Glutamatergic neuron (in vitro differentiated cells): ENCODE data around the gene IFI27L1. TPM values are rescaled to one million over a fixed set of nuclear protein-coding genes. Genes with fewer than 3 reads are reported as not detected.

Experiments
- DNase-seq: peaks from one replicate; pipeline ENCODE4 v3.0.0; 2022
- H3K27ac Mint-ChIP-seq: one replicate; pipeline ENCODE4 v1.8.0; 2020; ENCODE audit warnings: mild to moderate bottlenecking, mixed read lengths, inconsistent platforms; ENCODE audit not compliant: unreplicated experiment
- H3K27me3 Mint-ChIP-seq: one replicate; pipeline ENCODE4 v1.8.0; 2020; ENCODE audit warnings: mild to moderate bottlenecking, moderate library complexity, mixed read lengths, inconsistent platforms; ENCODE audit not compliant: unreplicated experiment
- H3K36me3 Mint-ChIP-seq: one replicate; pipeline ENCODE4 v1.8.0; 2020; ENCODE audit warnings: mild to moderate bottlenecking, mixed read lengths, inconsistent platforms; ENCODE audit not compliant: unreplicated experiment
- H3K4me1 Mint-ChIP-seq: one replicate; pipeline ENCODE4 v1.8.0; 2020; ENCODE audit warnings: mild to moderate bottlenecking, low read depth, mixed read lengths, inconsistent platforms; ENCODE audit not compliant: unreplicated experiment
- H3K4me3 Mint-ChIP-seq: one replicate; pipeline ENCODE4 v1.8.0; 2020; ENCODE audit warnings: mild to moderate bottlenecking, mixed read lengths, inconsistent platforms; ENCODE audit not compliant: unreplicated experiment
- H3K9me3 Mint-ChIP-seq: one replicate; pipeline ENCODE4 v1.8.0; 2020; ENCODE audit warnings: mild to moderate bottlenecking, moderate library complexity, mixed read lengths, inconsistent platforms; ENCODE audit not compliant: unreplicated experiment
- total RNA-seq: library from RNA; stranded (reverse); fragmentation: NEBNext Ultra II Directional; extraction: Animal tissue kit (Norgen Biotek cat#: 25700); gene quantifications from one replicate; pipeline ENCODE4 v1.2.1, GENCODE V29; 2021; ENCODE audit not compliant: unreplicated experiment
- TF ChIP-seq, protein P1 (sequence below): fragments of 200-600 bp; sonication (generic); IDR thresholded peaks from one replicate; pipeline ENCODE4 v1.5.0; 2021; ENCODE audit not compliant: partially characterized antibody, unreplicated experiment

Gene IFI27L1
- total RNA-seq, 1 donor from 2014 or later, result 45.7 TPM

DNA sequence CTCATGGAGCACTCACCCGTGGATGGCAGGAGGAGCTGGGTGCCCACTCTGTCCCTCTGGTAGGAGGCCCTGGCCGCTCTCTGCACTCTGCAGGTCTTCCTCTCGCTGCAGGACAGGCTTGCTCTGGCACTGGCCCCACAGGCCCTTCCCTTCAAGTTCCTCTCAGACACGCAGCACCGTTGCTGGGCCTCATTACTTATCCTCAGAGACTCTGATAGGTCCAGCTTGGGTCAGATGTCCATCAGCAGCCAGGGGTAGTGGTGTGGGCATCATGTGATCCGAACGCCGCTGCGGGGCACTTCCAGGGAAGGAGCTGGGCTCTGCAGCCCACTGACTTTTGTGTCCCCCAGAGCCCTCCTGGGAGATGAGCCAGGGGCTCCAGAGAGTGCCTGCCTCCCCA, 43.2 kb upstream of the IFI27L1 start:
- peaks cover 2% of the 10 kb centered on the region for H3K27me3 Mint-ChIP-seq
- H3K27ac Mint-ChIP-seq, result no peak overlapping the region
- H3K36me3 Mint-ChIP-seq, result peaks cover 4% of the 10 kb centered on the region
- no peak overlapping the region for H3K4me3 Mint-ChIP-seq
- TF ChIP-seq, protein P1, sequence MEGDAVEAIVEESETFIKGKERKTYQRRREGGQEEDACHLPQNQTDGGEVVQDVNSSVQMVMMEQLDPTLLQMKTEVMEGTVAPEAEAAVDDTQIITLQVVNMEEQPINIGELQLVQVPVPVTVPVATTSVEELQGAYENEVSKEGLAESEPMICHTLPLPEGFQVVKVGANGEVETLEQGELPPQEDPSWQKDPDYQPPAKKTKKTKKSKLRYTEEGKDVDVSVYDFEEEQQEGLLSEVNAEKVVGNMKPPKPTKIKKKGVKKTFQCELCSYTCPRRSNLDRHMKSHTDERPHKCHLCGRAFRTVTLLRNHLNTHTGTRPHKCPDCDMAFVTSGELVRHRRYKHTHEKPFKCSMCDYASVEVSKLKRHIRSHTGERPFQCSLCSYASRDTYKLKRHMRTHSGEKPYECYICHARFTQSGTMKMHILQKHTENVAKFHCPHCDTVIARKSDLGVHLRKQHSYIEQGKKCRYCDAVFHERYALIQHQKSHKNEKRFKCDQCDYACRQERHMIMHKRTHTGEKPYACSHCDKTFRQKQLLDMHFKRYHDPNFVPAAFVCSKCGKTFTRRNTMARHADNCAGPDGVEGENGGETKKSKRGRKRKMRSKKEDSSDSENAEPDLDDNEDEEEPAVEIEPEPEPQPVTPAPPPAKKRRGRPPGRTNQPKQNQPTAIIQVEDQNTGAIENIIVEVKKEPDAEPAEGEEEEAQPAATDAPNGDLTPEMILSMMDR, result no peak
- DNase-seq, result no peak
- H3K9me3 Mint-ChIP-seq, result peaks cover 3% of the 10 kb centered on the region
- H3K4me1 Mint-ChIP-seq, result peaks cover 6% of the 10 kb centered on the region

DNA sequence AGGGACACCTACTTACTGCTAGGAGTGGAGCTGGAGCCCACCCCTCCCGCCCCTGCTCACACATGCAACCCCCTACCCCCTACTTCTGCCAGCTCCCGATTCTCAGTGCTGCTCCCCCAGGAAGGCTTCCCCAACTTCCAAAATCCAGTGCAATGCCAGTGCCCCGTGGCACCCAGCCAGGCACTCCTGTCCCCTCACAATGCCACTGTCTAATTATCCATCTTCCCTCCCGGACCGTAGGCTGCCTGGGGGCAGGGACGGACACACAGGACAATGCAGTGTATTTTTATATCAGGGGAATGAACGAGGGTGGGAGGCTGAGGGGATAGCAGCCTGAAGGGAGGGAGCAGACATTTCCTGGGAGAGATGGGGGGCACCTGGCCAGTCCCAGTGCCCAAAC, 42.6 kb upstream of the IFI27L1 start:
- TF ChIP-seq, protein P1, result no peak
- DNase-seq, result no peak
- Mint-ChIP-seq H3K36me3 (peaks cover 4% of the 10 kb centered on the region), H3K4me1 (peaks cover 7% of the 10 kb centered on the region), H3K4me3 (no peak overlapping the region), H3K27ac (no peak overlapping the region), H3K27me3 (peaks cover 6% of the 10 kb centered on the region), H3K9me3 (peaks cover 4% of the 10 kb centered on the region)

DNA sequence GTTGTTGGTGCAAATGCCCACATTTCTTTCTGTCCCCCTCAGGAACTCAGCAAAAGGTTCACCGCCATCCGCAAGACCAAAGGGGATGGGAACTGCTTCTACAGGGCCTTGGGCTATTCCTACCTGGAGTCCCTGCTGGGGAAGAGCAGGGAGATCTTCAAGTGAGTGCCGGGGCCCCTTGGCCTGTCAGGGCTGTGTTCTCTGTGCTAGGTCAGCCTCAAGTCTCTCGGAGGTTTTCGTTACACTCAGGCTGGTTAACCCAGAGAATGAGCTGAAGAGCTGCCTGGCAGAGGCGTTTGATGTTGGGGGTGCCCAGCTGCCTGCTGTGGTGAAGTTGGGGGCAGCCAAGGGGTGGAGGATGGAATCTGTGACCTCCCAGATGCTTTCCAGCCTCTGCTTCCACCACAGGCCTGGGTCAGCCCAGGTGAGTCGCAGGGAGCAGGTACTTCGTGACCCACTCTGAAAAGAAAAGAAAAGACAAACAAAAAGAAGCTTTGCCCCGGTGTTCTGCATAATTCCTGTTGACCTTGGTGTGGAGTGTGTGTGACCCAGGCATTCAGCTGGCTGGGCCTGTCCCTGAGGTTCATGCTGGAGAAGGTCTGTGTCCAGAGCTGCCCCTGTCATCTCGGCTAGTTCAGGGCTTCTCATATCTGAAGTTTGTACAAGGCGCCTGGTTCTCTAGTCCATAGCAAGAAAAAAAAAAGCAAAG, 42.0 kb upstream of the IFI27L1 start:
- H3K27ac Mint-ChIP-seq, result no peak overlapping the region
- peaks cover 10% of the 10 kb centered on the region for H3K27me3 Mint-ChIP-seq
- no peak overlapping the region for H3K4me3 Mint-ChIP-seq
- no peak for DNase-seq
- peaks cover 12% of the 10 kb centered on the region for H3K4me1 Mint-ChIP-seq
- peaks cover 5% of the 10 kb centered on the region for H3K9me3 Mint-ChIP-seq
- H3K36me3 Mint-ChIP-seq, result peaks cover 4% of the 10 kb centered on the region
- TF ChIP-seq, protein P1, result no peak

DNA sequence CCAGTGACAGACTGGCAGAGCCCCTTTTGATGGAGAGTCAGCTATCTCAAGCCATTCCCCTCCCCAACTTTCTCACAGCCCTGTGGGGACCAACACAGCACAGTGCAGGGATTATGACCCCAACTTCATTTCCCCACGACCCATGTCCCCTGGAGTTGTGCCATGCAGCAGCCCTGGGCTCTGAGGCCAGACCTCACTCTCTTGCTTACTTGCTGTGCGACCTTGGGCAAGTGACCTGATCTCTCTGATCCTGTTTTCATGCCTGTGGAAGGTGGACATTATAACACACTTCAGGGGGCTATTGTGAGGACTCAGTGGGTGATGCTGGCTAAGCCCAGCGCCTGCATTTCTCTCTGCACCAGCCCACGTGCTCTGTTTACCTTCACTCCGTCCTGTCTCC, 40.9 kb upstream of the IFI27L1 start:
- no peak for DNase-seq
- Mint-ChIP-seq H3K4me1 (peaks cover 12% of the 10 kb centered on the region), H3K9me3 (peaks cover 8% of the 10 kb centered on the region), H3K27me3 (peaks cover 10% of the 10 kb centered on the region), H3K36me3 (peaks cover 4% of the 10 kb centered on the region), H3K27ac (no peak overlapping the region), H3K4me3 (no peak overlapping the region)
- TF ChIP-seq, protein P1, result no peak

DNA sequence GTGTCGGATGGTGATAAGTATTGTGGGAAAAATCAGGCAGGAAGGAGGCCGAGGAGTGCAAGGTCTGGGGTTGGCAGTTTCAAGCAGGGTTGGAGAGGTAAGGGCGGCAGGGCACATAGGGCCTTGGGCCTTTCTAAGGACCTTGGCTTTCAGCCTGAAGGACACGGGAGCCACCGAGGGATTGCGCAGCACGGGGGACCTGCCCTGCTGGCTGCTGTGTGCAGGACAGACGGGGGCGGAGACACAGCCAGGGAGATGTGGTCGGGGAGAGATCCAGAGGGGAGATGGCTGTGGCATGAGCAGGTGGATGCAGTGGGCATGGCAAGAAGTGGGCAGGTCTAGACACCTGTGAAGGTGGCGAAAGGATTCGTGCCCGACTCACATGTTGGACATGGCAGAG, 40.3 kb upstream of the IFI27L1 start:
- peaks cover 4% of the 10 kb centered on the region for H3K36me3 Mint-ChIP-seq
- TF ChIP-seq, protein P1, result no peak
- peaks cover 12% of the 10 kb centered on the region for H3K4me1 Mint-ChIP-seq
- peaks cover 10% of the 10 kb centered on the region for H3K27me3 Mint-ChIP-seq
- no peak for DNase-seq
- peaks cover 11% of the 10 kb centered on the region for H3K9me3 Mint-ChIP-seq
- H3K27ac Mint-ChIP-seq, result no peak overlapping the region
- no peak overlapping the region for H3K4me3 Mint-ChIP-seq
